Measurements from ENCODE around the gene HOXA10.

HOXA10 gene

DNA sequence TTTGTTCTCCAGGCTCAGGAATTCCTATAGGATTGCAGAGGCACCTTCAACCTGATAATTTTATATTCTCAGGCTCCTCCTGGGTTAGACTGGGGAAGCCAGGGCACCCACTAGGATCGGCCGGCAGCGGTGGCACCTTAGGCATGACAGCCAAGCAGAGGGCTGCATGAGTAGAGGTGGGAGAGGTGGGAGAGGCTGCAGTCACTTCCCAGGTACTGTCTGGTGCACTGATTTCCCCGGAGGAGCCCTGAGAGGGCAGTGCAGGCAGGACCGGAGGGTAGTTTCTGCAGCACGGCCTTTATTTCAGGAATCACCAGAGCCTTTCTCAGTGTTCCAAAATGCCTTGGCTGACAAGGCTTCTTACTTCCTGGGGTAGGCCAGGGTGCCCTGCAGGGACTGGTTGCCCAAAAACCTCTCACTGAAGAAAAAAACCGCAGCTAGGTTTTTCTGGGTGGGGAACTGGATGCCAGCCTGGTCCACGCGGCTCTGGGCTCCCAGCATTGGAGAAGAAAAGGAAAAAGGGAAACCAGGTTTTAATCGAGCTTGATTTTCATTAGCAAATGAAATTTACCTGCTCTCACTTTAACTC is 29.3 kb upstream of the HOXA10 start:
- DNase-seq, result no peak

- no peak for DNase-seq
Measured at GRCh38 chr7:27202862-27203134, 28.7 kb upstream of the HOXA10 start.

- DNase-seq, result no peak
Measured at GRCh38 chr7:27202018-27202861, 28.1 kb upstream of the HOXA10 start.

GRCh38 chr7:27201580-27202017 is 27.5 kb upstream of the HOXA10 start:
- DNase-seq, result no peak

GRCh38 chr7:27200761-27201579 is 26.9 kb upstream of the HOXA10 start:
- no peak for DNase-seq

DNA sequence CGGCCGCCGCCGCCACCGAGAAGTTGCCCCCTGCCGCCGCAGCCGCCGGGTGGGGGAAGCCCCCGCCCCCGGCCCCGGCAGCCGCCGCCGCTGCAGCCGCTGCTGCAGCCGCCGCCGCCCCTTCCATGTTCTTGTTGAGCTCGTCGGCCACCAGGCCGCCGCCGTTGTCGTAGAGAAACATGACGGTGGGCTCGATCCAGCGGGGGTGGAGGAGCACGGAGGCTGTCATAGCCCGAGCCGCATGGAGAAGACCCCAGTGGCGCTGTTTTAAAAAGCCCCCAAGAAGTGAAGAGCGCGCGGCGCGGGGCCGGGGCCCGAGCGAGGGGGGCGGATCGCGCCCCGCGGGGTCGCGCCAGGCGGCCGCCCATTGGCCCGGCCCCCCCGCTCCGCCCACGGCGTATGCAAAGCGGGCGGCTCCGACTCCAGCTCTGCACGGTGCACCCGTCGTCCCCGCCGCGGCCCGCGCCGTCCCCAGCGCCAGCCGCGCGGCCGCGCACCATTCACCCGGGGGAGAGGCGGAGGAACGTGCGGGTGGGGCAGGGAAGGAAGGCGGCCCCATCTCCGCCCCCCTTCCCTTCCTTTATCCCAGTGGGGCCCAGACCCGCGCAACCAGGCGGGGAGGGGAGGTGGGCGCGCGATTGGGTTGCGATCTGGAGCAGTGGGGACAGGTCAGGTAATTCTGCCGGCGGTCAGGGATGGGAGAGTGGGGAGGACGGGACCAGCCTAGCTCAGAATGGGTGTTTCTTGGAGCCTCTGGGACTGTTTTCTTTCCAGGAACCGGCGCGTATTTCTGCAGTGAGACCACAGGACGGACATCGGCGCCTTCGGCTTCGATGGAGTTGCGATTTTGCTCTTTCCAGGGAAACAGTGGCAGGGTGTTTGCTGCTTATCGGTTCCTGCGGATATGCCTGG is 26.0 kb upstream of the HOXA10 start, which contains the start of gene HOXA13:
Gene HOXA13, minus strand, starts transcription at position 243 of the 912 bp plus-strand sequence. Its CDS starts 14 bp downstream, at position 229.
- no peak for DNase-seq

- DNase-seq, result no peak
Measured at GRCh38 chr7:27198871-27199801, 25.0 kb upstream of the HOXA10 start.

DNA sequence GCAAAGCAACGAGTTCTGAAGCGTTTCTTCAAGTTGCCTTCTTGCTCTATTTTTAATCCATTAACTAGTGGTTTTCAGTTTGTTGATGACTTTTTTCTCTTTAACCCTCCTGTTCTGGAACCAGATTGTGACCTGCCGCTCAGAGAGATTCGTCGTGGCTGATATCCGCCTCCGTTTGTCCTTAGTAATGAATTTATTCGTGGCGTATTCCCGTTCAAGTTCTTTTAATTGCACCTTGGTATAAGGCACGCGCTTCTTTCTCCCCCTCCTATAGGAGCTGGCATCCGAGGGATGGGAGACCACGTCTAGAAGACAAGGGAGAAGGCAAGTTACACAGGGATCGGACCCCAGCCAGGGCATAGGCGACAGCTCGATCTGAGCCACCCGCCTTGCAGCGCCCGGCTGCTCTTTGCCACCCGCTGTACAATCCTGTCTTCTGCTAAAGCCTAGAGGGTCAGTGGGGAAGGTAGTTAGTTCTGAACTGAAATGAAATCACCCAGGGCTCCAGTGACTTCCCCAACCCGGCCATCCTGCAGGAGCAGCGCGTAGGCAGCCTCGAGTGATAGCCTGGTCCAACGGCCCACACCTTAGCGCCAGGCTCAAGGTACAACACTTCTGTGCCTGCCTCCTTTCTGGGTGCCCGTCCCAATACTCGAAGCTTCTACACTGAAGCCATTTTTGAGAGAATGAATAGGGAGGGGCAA is 24.2 kb upstream of the HOXA10 start:
- DNase-seq, result no peak

DNA sequence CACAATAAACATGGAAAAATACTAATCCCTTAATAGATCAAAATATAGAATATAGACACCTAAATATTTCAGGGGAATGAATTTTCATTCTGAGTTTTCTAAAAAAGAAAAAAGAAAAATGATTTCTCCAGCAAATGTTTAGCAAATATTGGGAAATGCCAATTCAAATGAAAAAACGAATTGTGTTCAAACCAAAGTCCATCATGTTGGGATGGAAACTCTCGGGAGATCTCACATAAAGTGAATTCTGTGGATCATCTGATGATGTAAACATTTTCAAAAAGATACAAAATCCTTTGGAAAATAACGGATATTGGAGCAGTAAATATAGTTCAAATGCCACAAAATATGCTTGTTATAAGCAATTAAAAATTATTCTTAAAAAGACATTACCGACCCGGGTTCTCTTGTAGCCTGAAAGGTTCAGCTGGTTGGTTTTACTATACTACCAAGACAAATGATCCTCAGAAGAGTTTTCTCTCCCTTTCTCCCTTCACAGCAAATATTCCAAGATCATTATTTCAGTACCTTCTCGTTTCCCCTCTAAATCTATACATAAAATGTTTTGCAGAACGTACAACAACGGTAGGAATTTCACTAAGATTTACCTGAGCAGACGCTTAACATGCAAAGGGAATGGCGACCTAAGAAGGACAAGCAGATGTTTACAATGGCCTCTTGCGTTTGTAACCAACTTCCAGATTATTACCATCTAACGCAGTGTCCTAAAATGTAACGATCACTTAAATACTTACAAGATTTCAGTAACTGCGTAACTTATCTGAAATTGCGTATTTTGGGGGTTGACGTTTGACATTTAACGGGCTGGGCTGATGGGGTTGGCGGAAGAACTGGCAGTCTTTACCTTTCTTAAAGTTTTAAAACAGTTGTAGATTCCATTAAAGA is 23.3 kb upstream of the HOXA10 start:
- no peak for DNase-seq

DNA sequence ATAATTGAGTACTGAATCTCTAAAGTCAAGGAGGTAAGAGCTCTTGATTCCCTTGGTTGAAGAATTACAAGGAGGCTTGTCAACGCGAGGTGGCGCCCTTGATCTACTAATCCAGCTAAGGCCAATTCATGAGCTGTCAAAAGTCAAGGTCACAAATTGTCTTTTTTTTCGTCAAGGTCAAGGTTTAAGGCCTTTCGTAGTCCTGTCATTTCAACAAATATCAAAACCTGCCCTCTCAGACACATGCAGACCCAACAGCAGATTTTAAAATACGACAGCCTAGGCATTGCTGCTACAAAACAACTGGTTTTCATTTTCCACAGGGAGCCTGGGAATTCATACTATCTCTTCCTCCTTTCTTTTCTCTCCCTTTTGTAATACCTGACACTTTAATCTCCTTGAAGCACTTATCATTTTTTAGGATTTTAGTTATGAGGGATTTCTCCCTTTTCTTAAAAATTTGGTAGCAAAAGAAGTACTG is 22.2 kb upstream of the HOXA10 start:
- peak; percentile 27 for DNase-seq

DNA sequence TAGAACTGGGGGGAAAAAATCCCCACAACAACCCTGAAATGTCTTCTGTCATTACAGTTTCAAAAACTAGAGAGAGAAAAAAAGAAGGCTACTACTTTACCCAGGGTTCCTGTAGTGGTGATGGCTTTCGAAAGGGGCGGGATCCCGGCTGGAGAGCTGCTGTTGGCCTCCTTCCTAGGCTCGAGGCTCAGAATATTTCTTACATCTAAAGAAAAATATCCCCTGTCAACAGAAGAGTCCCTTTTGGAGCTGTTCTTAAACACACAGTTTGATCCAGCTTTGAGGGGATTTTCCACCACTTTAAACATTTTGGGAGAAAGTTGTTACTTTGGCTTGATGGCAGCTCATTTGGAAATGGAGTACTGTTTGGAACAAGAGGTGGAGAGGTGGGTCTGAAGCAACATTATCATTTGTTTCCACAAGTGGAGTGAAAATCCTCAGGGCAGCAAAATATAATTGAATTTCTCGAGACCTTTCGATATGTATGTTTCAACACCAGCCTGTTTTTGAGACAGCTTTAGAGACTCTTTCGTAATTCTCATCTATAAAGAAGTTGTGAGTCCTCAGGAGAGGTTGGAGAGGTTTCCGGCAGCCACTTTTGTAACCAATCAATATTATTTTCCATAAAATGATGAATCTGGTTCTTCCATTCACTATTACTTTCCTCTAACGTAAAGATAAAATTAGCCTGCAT is 20.7 kb upstream of the HOXA10 start:
- no peak for DNase-seq

DNA sequence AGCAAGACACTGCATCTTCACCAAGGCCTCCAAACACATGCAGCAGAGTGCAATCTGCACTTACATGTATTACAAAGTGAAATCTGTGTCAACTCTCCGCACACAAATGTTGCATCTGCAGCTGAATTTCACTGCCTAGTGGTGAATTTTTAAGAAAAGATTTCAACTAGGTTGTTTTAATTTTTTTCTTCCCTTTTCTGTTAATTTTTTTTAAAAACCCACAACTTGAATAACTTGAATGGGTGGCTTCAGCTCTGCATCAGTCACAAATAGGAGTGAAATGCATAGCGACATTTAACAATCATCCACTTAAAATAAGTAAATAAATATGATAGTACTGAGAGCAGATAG is 19.9 kb upstream of the HOXA10 start:
- no peak for DNase-seq

DNA sequence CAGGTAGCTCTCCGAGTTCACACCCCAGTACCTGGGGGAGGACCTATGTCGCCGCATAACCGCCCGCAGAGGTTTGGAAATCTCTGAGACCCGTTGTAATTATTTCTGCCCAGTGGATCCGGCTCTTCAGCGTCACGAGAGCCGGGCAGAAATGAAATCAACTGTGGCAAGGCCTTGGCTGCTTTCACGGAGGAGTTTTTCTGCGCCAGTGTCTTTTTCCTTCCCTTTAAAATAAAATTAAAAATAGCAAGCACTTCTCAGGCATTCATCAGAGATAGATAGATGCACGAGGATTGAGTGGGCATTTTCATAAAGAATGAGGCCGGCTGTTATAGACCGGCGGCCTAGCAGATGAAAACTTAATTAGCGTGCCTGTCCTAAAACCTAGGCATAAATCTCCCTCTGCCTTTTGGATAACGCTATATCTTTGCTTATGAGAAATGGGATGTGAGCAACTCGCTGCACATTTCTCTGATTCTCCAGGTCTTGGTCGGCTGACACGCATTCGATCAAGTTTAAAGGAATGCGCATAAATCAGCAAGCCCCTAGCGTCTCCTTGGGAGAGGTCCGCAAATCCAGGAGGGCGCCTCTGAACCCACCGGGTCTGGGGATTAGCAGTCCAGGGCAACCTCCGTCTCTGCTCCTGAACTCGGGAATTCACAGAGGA is 19.3 kb upstream of the HOXA10 start:
- no peak for DNase-seq

- DNase-seq, result no peak
Measured at GRCh38 chr7:27192546-27193334, 18.6 kb upstream of the HOXA10 start.

DNA sequence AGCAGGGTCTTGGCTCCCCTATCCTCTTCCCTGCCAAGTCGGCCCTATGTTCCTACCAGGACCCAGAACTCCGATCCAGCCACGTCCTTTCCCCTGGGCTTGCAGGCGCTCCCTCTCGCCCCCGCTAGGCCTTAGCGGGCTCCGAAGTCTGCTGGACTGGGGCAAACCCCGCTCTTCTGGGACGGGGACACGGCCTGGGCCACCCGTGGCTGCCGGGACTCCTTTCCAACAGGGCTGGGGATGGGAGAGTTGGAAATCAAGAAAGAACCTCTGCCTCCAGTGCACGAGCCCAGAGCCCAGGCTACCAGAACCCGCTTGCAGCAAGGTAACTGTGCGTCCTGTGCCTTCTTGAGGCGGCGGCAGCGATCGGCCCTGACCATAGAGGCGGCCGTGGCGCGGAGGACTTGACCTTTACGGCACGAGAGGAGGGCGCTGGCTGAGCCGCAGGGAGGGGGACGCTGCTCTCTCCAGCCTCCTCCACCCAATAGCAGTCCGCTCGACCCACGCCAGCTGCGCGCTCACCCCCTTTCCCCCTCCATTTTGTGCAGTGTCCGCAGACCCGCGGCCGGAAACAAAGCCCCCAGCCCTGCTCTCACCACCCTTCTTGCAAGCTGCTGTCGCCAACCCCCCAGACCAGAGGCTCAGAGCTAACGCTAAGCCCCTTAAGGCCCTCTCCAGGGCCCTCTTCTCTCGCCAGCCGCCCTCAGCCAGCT is 17.9 kb upstream of the HOXA10 start:
- DNase-seq, result no peak

DNA sequence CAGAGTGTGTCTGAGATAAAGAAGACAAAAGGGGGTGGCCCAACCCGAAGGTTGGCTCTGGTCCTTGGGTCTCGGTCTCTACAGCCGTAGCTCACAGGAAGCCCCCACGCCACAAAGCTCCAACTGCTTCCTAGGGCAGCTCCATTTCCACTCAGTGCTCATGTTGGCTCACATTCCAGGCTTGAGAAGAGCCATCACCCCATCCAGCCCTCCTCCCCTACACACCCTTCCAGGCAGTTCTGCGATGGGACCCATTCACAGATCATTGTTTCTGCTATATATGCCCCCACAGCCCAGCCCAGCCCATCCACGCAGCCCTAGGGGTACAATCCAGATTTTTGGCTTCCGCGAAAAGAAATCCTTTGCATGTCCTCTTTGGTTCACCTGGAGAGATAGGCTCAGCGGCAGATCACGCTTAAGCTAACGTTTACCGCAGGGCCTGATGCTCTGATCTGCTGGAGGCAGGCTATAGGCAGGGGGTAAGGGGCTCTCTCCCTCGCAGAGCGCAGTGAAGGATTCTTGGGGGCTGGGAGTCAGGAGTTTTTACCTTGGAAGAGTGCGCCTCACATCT is 17.1 kb upstream of the HOXA10 start:
- DNase-seq, result no peak
